IMR-90 (cell line): ENCODE data around the gene TOR2A. TPM values are rescaled to one million over a fixed set of nuclear protein-coding genes. Genes with fewer than 3 reads are reported as not detected.

Source experiments
- ATAC-seq: fragments of 200-7000 bp; cut with Tn5 transposase; 2 replicates; pipeline ENCODE4 v1.9.1; 2020; ENCODE audit warnings: low read depth, mild to moderate bottlenecking, moderate library complexity
- BruUV-seq: library from RNA; stranded (reverse); fragments of 400-500 nt; replicated peaks from 2 replicates; lab custom pipeline; 2021; lab: Mats Ljungman, UMichigan
- CTCF ChIA-PET: fragments of 300-600 bp; formaldehyde crosslinking; extraction: SDS; loops from one replicate; lab custom pipeline; 2021; ENCODE audit warnings: antibody characterized with exemption; lab: Yijun Ruan, JAX
- POLR2A ChIA-PET: fragments of 300-600 bp; sonication (Branson Sonifier 250); formaldehyde crosslinking; loops from one replicate; lab custom pipeline; 2022; ENCODE audit warnings: antibody characterized with exemption; ENCODE audit not compliant: unreplicated experiment; lab: Charles Lee
- DNase-seq: peaks from one replicate; pipeline ENCODE4 v3.0.0; 2013
- H2AFZ ChIP-seq: replicated peaks from 2 replicates; pipeline ENCODE3; 2013; ENCODE audit warnings: low read length, mild to moderate bottlenecking; ENCODE audit not compliant: poor library complexity
- H2AK5ac ChIP-seq: 2 replicates; pipeline ENCODE4 v1.6.1; 2013; ENCODE audit warnings: low read depth, low read length, inconsistent platforms
- H2AK9ac ChIP-seq: replicated peaks from 2 replicates; pipeline ENCODE3; 2013; ENCODE audit warnings: mild to moderate bottlenecking, low read depth, low read length, moderate library complexity; ENCODE audit not compliant: poor library complexity
- H2BK120ac ChIP-seq: 2 replicates; pipeline ENCODE4 v1.6.1; 2013; ENCODE audit warnings: low read depth, low read length, inconsistent platforms
- H2BK15ac ChIP-seq: 3 replicates; pipeline ENCODE4 v1.6.1; 2013; ENCODE audit warnings: low read depth, low read length, inconsistent platforms
- H2BK20ac ChIP-seq: 2 replicates; pipeline ENCODE4 v1.6.1; 2013; ENCODE audit warnings: low read depth, mild to moderate bottlenecking, inconsistent platforms, low read length, moderate library complexity
- H2BK5ac ChIP-seq: 2 replicates; pipeline ENCODE4 v1.6.1; 2013; ENCODE audit warnings: mild to moderate bottlenecking, low read depth, low read length, inconsistent platforms; ENCODE audit not compliant: poor library complexity, severe bottlenecking
- H3K14ac ChIP-seq: replicated peaks from 2 replicates; pipeline ENCODE4 v1.6.1; 2013; ENCODE audit warnings: low read depth, low read length, inconsistent platforms
- H3K18ac ChIP-seq: 2 replicates; pipeline ENCODE4 v1.6.1; 2013; ENCODE audit warnings: low read depth, low read length, control low read depth
- H3K23ac ChIP-seq: 2 replicates; pipeline ENCODE4 v1.6.1; 2013; ENCODE audit warnings: low read depth, low read length, inconsistent platforms
- H3K27ac ChIP-seq: 2 replicates; pipeline ENCODE4 v1.5.1; 2013; ENCODE audit warnings: mild to moderate bottlenecking, control low read depth, low read length; ENCODE audit not compliant: insufficient read depth
- H3K27me3 ChIP-seq: 2 replicates; pipeline ENCODE4 v1.6.1; 2013; ENCODE audit warnings: low read length; ENCODE audit not compliant: control insufficient read depth, insufficient read depth
- H3K36me3 ChIP-seq: 2 replicates; pipeline ENCODE4 v1.6.1; 2013; ENCODE audit warnings: low read length, mixed read lengths; ENCODE audit not compliant: control insufficient read depth, insufficient read depth
- H3K4ac ChIP-seq: 2 replicates; pipeline ENCODE4 v1.6.1; 2013; ENCODE audit warnings: low read depth, low read length, inconsistent platforms
- H3K4me1 ChIP-seq: 2 replicates; pipeline ENCODE4 v1.6.1; 2013; ENCODE audit warnings: low read length, mixed read lengths; ENCODE audit not compliant: control insufficient read depth, insufficient read depth
- H3K4me2 ChIP-seq: 2 replicates; pipeline ENCODE4 v1.6.1; 2013; ENCODE audit warnings: low read depth, mild to moderate bottlenecking, control low read depth, low read length, moderate library complexity
- H3K4me3 ChIP-seq: 2 replicates; pipeline ENCODE4 v1.5.1; 2013; ENCODE audit warnings: low read depth, mild to moderate bottlenecking, control low read depth, low read length, moderate library complexity; ENCODE audit not compliant: insufficient read depth
- H3K56ac ChIP-seq: 2 replicates; pipeline ENCODE4 v1.6.1; 2013; ENCODE audit warnings: low read length, inconsistent platforms; ENCODE audit not compliant: insufficient read depth; ENCODE audit errors: extremely low read depth
- H3K79me1 ChIP-seq, 2 experiments: 2 replicates each; pipeline ENCODE4 v1.6.1; 2013; ENCODE audit warnings: low read length in 2 of 2, inconsistent platforms in 1 of 2, low read depth in 1 of 2
- H3K9ac ChIP-seq: 2 replicates; pipeline ENCODE4 v1.6.1; 2013; ENCODE audit warnings: low read depth, low read length, control low read depth
- H3K9me1 ChIP-seq: 2 replicates; pipeline ENCODE4 v1.6.1; 2013; ENCODE audit warnings: low read length, inconsistent platforms; ENCODE audit not compliant: insufficient read depth
- H3K9me3 ChIP-seq: 2 replicates; pipeline ENCODE4 v1.6.1; 2013; ENCODE audit warnings: low read length; ENCODE audit not compliant: control insufficient read depth, insufficient read depth
- H4K20me1 ChIP-seq: 2 replicates; pipeline ENCODE4 v1.6.1; 2013; ENCODE audit warnings: low read length, inconsistent platforms; ENCODE audit not compliant: insufficient read depth
- H4K5ac ChIP-seq: 2 replicates; pipeline ENCODE4 v1.6.1; 2013; ENCODE audit warnings: mild to moderate bottlenecking, low read depth, low read length, control low read depth
- H4K8ac ChIP-seq, 2 experiments: 2 replicates each; pipeline ENCODE4 v1.6.1; 2013; ENCODE audit warnings: low read depth in 2 of 2, low read length in 2 of 2, control low read depth in 1 of 2, inconsistent platforms in 1 of 2
- H4K91ac ChIP-seq: 2 replicates; pipeline ENCODE4 v1.6.1; 2013; ENCODE audit warnings: low read depth, low read length, inconsistent platforms; ENCODE audit not compliant: insufficient read depth
- CTCF ChIP-seq: conservative IDR thresholded peaks from 2 replicates; pipeline ENCODE4 v1.5.1; 2012; ENCODE audit warnings: mild to moderate bottlenecking, low read depth, low read length, improper control_type of control experiment
- RCOR1 ChIP-seq: IDR thresholded peaks from 2 replicates; pipeline ENCODE4 v1.6.1; 2012; ENCODE audit warnings: mild to moderate bottlenecking, low read length, improper control_type of control experiment; ENCODE audit not compliant: insufficient replicate concordance
- WGBS, 2 experiments: methylation state at CpG; one replicate each; pipeline versions ENCODE4 v1.1.5 to v1.1.7; 2013; ENCODE audit warnings: missing lambda C conversion rate in 2 of 2; ENCODE audit not compliant: insufficient read length in 1 of 2; ENCODE audit errors: extremely low coverage in 2 of 2; 5-methylcytosine and 5-hydroxymethylcytosine counted together
- dilution Hi-C: fragments of 300-500 bp; cut with HindIII; formaldehyde crosslinking; loops from one replicate; pipeline ENCODE4 v1.14.3; 2018; ENCODE audit warnings: low sequenced_read_pairs; ENCODE audit not compliant: unreplicated experiment
- in situ Hi-C: fragments of 300-500 bp; cut with MboI; formaldehyde crosslinking; loops from 3 replicates; pipeline ENCODE4 v1.14.3; 2019; ENCODE audit warnings: low sequenced_read_pairs, inconsistent platforms, mixed read lengths
- intact Hi-C: fragments of 100-400 bp; cut with micrococcal nuclease; formaldehyde crosslinking; loops from 2 replicates; pipeline ENCODE4 v1.10.0; 2022
- polyA plus RNA-seq, 3 experiments: library from polyadenylated mRNA; depleted of rRNA; stranded (reverse); fragments of >200 nt; gene quantifications; 2 replicates each; pipeline ENCODE4 v1.2.3, GENCODE V29; 2012; ENCODE audit warnings: low replicate concordance in 1 of 3
- total RNA-seq: library from RNA; depleted of rRNA; stranded (reverse); fragments of >200 nt; gene quantifications from 2 replicates; pipeline ENCODE4 v1.2.3, GENCODE V29; 2012
- TF ChIP-seq, protein P1 (sequence below): fragments of 150-350 bp; IDR thresholded peaks from 2 replicates; pipeline ENCODE4 v1.6.1; 2016; ENCODE audit warnings: low read depth, mild to moderate bottlenecking, low read length, moderate library complexity, borderline replicate concordance
- TF ChIP-seq, protein P2 (sequence below): fragments of 150-350 bp; IDR thresholded peaks from 2 replicates; pipeline ENCODE4 v1.6.1; 2017; ENCODE audit warnings: mild to moderate bottlenecking, antibody characterized with exemption, low read length, low read depth

Gene TOR2A
- total and polyA plus RNA-seq, 2 of the 4 experiments (the other 2 are of a cell fraction), result 0.90 to 12.5 TPM

GRCh38 chr9:127758843-127759242, 23.7 kb upstream of the TOR2A start:
- Histone ChIP-seq H2BK20ac (no peak overlapping the region), H4K5ac (no peak overlapping the region), H3K4me1 (no peaks in the 10 kb centered on the region), H3K14ac (no peak overlapping the region), H2AK5ac (no peak overlapping the region), H3K9me3 (no peaks in the 10 kb centered on the region), H2BK15ac (no peak overlapping the region), H3K27ac (no peak overlapping the region), H2BK5ac (no peak overlapping the region), H3K4me3 (no peak overlapping the region), H3K23ac (no peak overlapping the region), H3K27me3 (peaks cover 51% of the 10 kb centered on the region), H3K4me2 (no peak overlapping the region), H2AFZ (no peak overlapping the region), H3K9ac (no peak overlapping the region), H2AK9ac (no peak overlapping the region), H4K20me1 (0 out of 2 replicates have a peak, but pooled peaks cover 1% of the 10 kb centered on the region), H3K9me1 (no peaks in the 10 kb centered on the region), H3K18ac (no peak overlapping the region), H3K56ac (no peak overlapping the region), H3K4ac (no peak overlapping the region), H3K79me1 (no peaks in the 10 kb centered on the region), H4K8ac (no peak overlapping the region), H2BK120ac (no peak overlapping the region), H4K91ac (no peak overlapping the region), H3K36me3 (no peaks in the 10 kb centered on the region)
- ChIA-PET CTCF (interaction anchor here (1.0 kb wide), 1 partner anchor 24 kb away, joined by 3 read pairs; the partner anchor contains the start of gene TOR2A), POLR2A (no interaction called here)
- dilution Hi-C loops, result no loop called here
- TF ChIP-seq RCOR1 (no peak), CTCF (no peak)
- TF ChIP-seq, protein P1, sequence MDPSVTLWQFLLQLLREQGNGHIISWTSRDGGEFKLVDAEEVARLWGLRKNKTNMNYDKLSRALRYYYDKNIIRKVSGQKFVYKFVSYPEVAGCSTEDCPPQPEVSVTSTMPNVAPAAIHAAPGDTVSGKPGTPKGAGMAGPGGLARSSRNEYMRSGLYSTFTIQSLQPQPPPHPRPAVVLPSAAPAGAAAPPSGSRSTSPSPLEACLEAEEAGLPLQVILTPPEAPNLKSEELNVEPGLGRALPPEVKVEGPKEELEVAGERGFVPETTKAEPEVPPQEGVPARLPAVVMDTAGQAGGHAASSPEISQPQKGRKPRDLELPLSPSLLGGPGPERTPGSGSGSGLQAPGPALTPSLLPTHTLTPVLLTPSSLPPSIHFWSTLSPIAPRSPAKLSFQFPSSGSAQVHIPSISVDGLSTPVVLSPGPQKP, result no peak
- TF ChIP-seq, protein P2, sequence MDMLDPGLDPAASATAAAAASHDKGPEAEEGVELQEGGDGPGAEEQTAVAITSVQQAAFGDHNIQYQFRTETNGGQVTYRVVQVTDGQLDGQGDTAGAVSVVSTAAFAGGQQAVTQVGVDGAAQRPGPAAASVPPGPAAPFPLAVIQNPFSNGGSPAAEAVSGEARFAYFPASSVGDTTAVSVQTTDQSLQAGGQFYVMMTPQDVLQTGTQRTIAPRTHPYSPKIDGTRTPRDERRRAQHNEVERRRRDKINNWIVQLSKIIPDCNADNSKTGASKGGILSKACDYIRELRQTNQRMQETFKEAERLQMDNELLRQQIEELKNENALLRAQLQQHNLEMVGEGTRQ, result no peak
- DNase-seq (no peak), ATAC-seq (no peak)
- no TSS peak for BruUV-seq
- intact Hi-C loops, result no loop called here
- in situ Hi-C loops, result no loop called here
- WGBS, 2 experiments, result no CpG with 5 or more reads among the region's 5 CpGs
